HepG2 (cell line): ENCODE measurements around the gene STUB1. TPM values are rescaled to one million over a fixed set of nuclear protein-coding genes. Genes with fewer than 3 reads are reported as not detected.

Source experiments
- ARID4A ChIP-seq: sonication (generic); formaldehyde crosslinking; IDR thresholded peaks from 2 replicates; pipeline ENCODE4 v1.5.0; 2020; ENCODE audit warnings: mild to moderate bottlenecking, missing genetic modification reagents, borderline replicate concordance
- BCL6 ChIP-seq: IDR thresholded peaks from 2 replicates; pipeline ENCODE4 v1.6.1; 2016; ENCODE audit warnings: missing genetic modification reagents, missing compliant biosample characterization
- ERF ChIP-seq: IDR thresholded peaks from 2 replicates; pipeline ENCODE4 v1.6.1; 2018; ENCODE audit warnings: missing biosample characterization, missing genetic modification reagents
- HES4 ChIP-seq: sonication (generic); formaldehyde crosslinking; IDR thresholded peaks from 2 replicates; pipeline ENCODE4 v1.9.0; 2021; ENCODE audit warnings: mild to moderate bottlenecking, missing genetic modification reagents, borderline replicate concordance
- HNRNPL ChIP-seq: fragments of 200-400 bp; formaldehyde crosslinking; IDR thresholded peaks from 2 replicates; pipeline ENCODE4 v1.6.1; 2017; ENCODE audit warnings: mild to moderate bottlenecking, low read depth, low read length
- HOMEZ ChIP-seq: IDR thresholded peaks from 2 replicates; pipeline ENCODE4 v1.6.1; 2016; ENCODE audit warnings: low read depth
- JUNB ChIP-seq: sonication (generic); formaldehyde crosslinking; IDR thresholded peaks from 2 replicates; pipeline ENCODE4 v1.8.0; 2022; ENCODE audit warnings: missing genetic modification reagents, mild to moderate bottlenecking, borderline replicate concordance
- KDM2A ChIP-seq: sonication (generic); formaldehyde crosslinking; IDR thresholded peaks from 2 replicates; pipeline ENCODE4 v1.4.0; 2020; ENCODE audit warnings: low read depth, missing genetic modification reagents, borderline replicate concordance
- NAIF1 ChIP-seq: sonication (generic); formaldehyde crosslinking; IDR thresholded peaks from 2 replicates; pipeline ENCODE4 v1.5.0; 2020; ENCODE audit warnings: mild to moderate bottlenecking, missing genetic modification reagents, borderline replicate concordance
- PREB ChIP-seq: sonication (generic); formaldehyde crosslinking; IDR thresholded peaks from 2 replicates; pipeline ENCODE4 v1.4.0; 2020; ENCODE audit warnings: missing genetic modification reagents
- UBTF ChIP-seq: sonication (generic); formaldehyde crosslinking; IDR thresholded peaks from 2 replicates; pipeline ENCODE4 v1.4.0; 2020; ENCODE audit warnings: mild to moderate bottlenecking, missing genetic modification reagents
- ZBTB46 ChIP-seq: sonication (generic); formaldehyde crosslinking; IDR thresholded peaks from 2 replicates; pipeline ENCODE4 v1.4.0; 2020; ENCODE audit warnings: mild to moderate bottlenecking, missing genetic modification reagents, borderline replicate concordance
- ZBTB7B ChIP-seq: sonication (generic); formaldehyde crosslinking; IDR thresholded peaks from 2 replicates; pipeline ENCODE4 v1.4.0; 2020; ENCODE audit warnings: missing genetic modification reagents
- ZEB1 ChIP-seq: IDR thresholded peaks from 2 replicates; pipeline ENCODE4 v1.6.1; 2012; ENCODE audit warnings: mild to moderate bottlenecking, low read depth, inconsistent platforms; ENCODE audit not compliant: insufficient replicate concordance
- ZNF326 ChIP-seq: sonication (generic); formaldehyde crosslinking; IDR thresholded peaks from 2 replicates; pipeline ENCODE4 v1.4.0; 2020; ENCODE audit warnings: missing genetic modification reagents, borderline replicate concordance
- ZNF510 ChIP-seq: sonication (generic); formaldehyde crosslinking; IDR thresholded peaks from 2 replicates; pipeline ENCODE4 v1.4.0; 2020; ENCODE audit warnings: low read depth, mild to moderate bottlenecking, missing genetic modification reagents
- ZNF724P ChIP-seq: sonication (generic); formaldehyde crosslinking; IDR thresholded peaks from 2 replicates; pipeline ENCODE4 v1.8.0; 2022; ENCODE audit warnings: missing genetic modification reagents, borderline replicate concordance
- polyA plus RNA-seq, 8 experiments: library from polyadenylated mRNA; depleted of rRNA in 3 of 8; stranded (reverse) in 7 of 8; unstranded in 1 of 8; fragments of >200 nt; fragmentation: Illumina TruSeq in 4 of 8; extraction: Trizol in 4 of 8; gene quantifications; 2 replicates each; pipeline versions ENCODE4 v1.2.1 to v1.2.3, GENCODE V29; 2011 to 2016; ENCODE audit warnings: low read depth in 4 of 8, missing spikeins in 1 of 8, mixed read lengths in 1 of 8; ENCODE audit not compliant: insufficient read depth in 1 of 8
- total RNA-seq, 5 experiments: library from RNA; depleted of rRNA; stranded (reverse); fragments of >200 nt; fragmentation: Illumina TruSeq; extraction: Trizol; gene quantifications; 2 replicates each; pipeline ENCODE4 v1.2.3, GENCODE V29; 2016; ENCODE audit warnings: low read depth in 1 of 5

The STUB1 gene
- total and polyA plus RNA-seq, 2 of the 13 experiments (the other 11 are each of a cell fraction or from before 2014, with no cell fraction given): 52.9 to 78.2 TPM

- TF ChIP-seq ZEB1: no peak
- TF ChIP-seq NAIF1 (CRISPR knock-in tag): no peak
- TF ChIP-seq UBTF (CRISPR knock-in tag): peak; percentile 65
- no peak for TF ChIP-seq HOMEZ (CRISPR knock-in tag)
- TF ChIP-seq KDM2A (CRISPR knock-in tag): peak; percentile 81; the same call in 1 of the 2 replicates
- 0 out of 2 replicates have a peak, but pooled peaks have one; percentile 30 for TF ChIP-seq ZNF510 (CRISPR knock-in tag)
- TF ChIP-seq HNRNPL: 0 out of 2 replicates have a peak, but pooled peaks have one; percentile 16
- TF ChIP-seq BCL6: peak; percentile 57
- TF ChIP-seq ZBTB46 (CRISPR knock-in tag): 0 out of 2 replicates have a peak, but pooled peaks have one; percentile 51
- TF ChIP-seq ZNF326 (CRISPR knock-in tag): no peak
- no peak for TF ChIP-seq JUNB (CRISPR knock-in tag)
- TF ChIP-seq ERF (CRISPR knock-in tag): no peak
- peak; percentile 18; the same call in 1 of the 2 replicates for TF ChIP-seq ARID4A
- no peak for TF ChIP-seq PREB (CRISPR knock-in tag)
- TF ChIP-seq ZBTB7B (CRISPR knock-in tag): 0 out of 2 replicates have a peak, but pooled peaks have one; percentile 42
- no peak for TF ChIP-seq HES4 (CRISPR knock-in tag)
- TF ChIP-seq ZNF724P (CRISPR knock-in tag): peak; percentile 66; the same call in 1 of the 2 replicates
These were observed 47.2 kb downstream of the STUB1 start (continued) for GRCh38 chr16:727291-727977.
